ENCODE data around the gene SPDL1. TPM values are rescaled to one million over a fixed set of nuclear protein-coding genes. Genes with fewer than 3 reads are reported as not detected.

SPDL1 gene, protein sequence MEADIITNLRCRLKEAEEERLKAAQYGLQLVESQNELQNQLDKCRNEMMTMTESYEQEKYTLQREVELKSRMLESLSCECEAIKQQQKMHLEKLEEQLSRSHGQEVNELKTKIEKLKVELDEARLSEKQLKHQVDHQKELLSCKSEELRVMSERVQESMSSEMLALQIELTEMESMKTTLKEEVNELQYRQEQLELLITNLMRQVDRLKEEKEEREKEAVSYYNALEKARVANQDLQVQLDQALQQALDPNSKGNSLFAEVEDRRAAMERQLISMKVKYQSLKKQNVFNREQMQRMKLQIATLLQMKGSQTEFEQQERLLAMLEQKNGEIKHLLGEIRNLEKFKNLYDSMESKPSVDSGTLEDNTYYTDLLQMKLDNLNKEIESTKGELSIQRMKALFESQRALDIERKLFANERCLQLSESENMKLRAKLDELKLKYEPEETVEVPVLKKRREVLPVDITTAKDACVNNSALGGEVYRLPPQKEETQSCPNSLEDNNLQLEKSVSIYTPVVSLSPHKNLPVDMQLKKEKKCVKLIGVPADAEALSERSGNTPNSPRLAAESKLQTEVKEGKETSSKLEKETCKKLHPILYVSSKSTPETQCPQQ
- total RNA-seq, result 10 to 100 TPM; 37.8 to 39.8 TPM

DNA sequence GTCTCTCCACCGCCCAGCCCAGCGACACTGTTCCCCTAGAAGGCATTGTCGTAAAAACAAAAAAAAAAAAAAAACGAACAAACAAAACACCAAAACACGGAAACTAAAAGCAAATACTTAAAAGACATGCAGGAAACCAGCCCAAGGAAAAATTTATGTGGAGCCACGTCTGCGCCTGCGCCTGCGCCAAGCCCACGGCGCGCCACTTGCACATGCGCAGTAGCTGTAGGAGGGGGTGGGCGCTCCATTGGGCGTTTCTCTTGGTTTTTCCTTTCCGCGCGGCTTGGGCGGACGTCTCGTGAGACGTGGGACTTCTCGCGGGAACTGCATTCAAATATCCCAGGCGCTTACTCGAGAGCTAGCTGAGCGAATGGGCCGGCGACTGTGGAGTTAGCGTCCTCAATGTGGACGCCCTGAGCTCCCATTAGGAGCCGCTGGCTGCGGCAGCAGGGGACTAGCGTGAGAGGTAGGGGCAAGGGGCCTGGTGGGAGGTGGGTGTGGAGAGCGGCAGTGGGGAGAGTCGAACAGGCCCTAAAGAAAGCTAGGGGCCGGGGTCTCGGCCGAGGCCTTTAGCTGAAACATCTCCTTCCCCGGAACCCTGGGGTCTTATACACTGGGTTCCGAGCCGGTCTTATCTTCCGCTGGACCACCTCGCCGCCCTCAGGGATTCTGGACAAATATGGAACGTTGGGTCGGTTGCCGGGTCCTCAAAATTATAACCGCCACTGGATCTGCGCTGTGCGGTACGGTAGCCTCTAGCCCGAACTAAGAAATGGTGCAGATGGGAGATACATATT, at the start of gene SPDL1:
TSS of gene SPDL1 (plus strand) at position 350 of the 797 bp plus-strand sequence. CDS start 4,644 bp downstream, outside the sequence.
- CTCF ChIA-PET, result interaction anchor here (0.7 to 1.3 kb wide), 11 partner anchors 12 to 597 kb away, joined by 3 to 13 read pairs (median 3); partner anchors contain the start of gene DOCK2
- peak; percentile 96 for DNase-seq
- H3K27me3 Mint-ChIP-seq, result peaks cover 6% of the 10 kb centered on the region
- peak within 1 kb of the TSS; percentile 96 for H3K4me3 Mint-ChIP-seq
- H3K9me3 Mint-ChIP-seq, result no peaks in the 10 kb centered on the region
- H3K27ac Mint-ChIP-seq, result peak within 1 kb of the TSS; percentile 82
- POLR2A ChIA-PET, result interaction anchor here (0.8 to 3.8 kb wide), 14 partner anchors 8 to 690 kb away, joined by 3 to 83 read pairs (median 4); partner anchors contain the start of gene DOCK2
- H3K36me3 Mint-ChIP-seq (ENCODE audit: low read depth), result peaks cover 17% of the 10 kb centered on the region
- peaks cover 42% of the 10 kb centered on the region for H3K4me1 Mint-ChIP-seq

DNA sequence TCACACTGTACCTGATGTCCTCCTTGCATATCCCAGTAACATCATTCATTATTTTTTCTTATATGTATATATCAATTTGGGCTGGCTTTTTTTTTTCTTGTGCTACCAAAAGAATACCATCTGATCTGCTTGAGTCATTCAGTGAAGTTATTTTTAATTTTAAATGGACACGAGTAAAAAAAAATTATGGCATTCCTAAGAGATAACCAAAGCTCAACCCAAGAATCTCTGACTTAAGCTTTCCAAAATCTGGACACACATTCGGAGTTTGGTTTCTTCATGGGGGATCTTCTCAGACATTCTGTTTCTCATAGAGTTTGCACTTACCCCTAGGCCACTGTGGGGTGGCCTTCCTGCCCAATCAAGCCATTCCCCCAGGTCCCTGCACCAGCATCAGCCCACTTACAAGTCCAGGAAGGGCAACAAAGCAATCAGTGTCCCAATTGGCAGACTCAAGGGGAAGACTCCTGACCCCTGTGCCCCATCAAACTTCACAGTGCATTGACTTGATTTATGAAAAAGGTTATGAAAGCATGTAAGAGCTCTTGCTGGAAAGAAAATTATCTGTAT, 49.2 kb upstream of the SPDL1 start:
- H3K4me3 Mint-ChIP-seq, result no peak overlapping the region
- H3K27ac Mint-ChIP-seq, result no peak overlapping the region
- ChIA-PET CTCF (no interaction called here), POLR2A (no interaction called here)
- H3K27me3 Mint-ChIP-seq, result peaks cover 14% of the 10 kb centered on the region
- no peak for DNase-seq
- no peaks in the 10 kb centered on the region for H3K36me3 Mint-ChIP-seq (ENCODE audit: low read depth)
- H3K9me3 Mint-ChIP-seq, result no peaks in the 10 kb centered on the region
- H3K4me1 Mint-ChIP-seq, result no peaks in the 10 kb centered on the region

DNA sequence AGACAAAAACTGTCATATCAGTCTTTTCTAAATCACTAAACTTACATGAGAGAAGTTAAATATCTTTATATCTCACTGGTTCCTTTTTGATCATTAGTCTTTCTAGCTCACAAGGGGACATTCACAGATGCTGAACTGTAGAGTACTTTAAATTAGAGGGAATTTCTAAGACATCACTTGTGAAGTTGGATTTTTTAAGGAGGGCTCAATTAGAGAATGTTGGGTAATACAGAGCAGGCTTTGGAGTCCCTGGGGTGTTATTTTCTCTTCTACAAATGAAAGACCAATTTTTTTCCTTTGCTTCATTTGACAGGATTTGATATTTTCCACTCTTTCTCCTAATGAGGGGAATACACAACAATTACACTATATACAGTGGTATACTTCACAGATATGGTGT, 48.6 kb upstream of the SPDL1 start:
- no peak for DNase-seq
- Mint-ChIP-seq H3K4me3 (no peak overlapping the region), H3K9me3 (no peaks in the 10 kb centered on the region), H3K4me1 (no peaks in the 10 kb centered on the region), H3K27ac (no peak overlapping the region), H3K36me3 (ENCODE audit: low read depth) (no peaks in the 10 kb centered on the region), H3K27me3 (peaks cover 11% of the 10 kb centered on the region)
- POLR2A ChIA-PET, result no interaction called here
- CTCF ChIA-PET, result no interaction called here

DNA sequence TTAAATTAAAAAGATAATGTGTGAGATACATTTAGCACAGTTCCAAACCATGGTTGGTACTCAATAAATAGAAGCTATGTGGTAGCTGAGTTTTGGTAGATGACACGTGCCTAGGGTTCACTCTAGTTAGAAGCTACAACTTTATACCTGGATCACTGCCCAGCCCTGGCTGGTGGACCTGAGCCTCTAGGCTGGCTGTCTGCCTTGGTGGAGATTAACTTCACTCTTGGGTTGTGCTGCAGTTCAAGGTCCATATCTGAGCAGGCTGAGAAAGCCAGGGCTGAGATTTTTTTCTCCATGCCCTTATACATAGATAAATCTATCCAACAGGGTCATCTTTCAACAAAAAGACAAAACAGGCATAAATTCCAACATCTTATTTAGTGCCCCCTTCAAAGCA, 44.6 kb upstream of the SPDL1 start:
- no peak for DNase-seq
- H3K4me3 Mint-ChIP-seq, result no peak overlapping the region
- POLR2A ChIA-PET, result no interaction called here
- H3K27me3 Mint-ChIP-seq, result peaks cover 16% of the 10 kb centered on the region
- no peaks in the 10 kb centered on the region for H3K4me1 Mint-ChIP-seq
- H3K36me3 Mint-ChIP-seq (ENCODE audit: low read depth), result no peaks in the 10 kb centered on the region
- no peaks in the 10 kb centered on the region for H3K9me3 Mint-ChIP-seq
- no peak overlapping the region for H3K27ac Mint-ChIP-seq
- CTCF ChIA-PET, result no interaction called here

DNA sequence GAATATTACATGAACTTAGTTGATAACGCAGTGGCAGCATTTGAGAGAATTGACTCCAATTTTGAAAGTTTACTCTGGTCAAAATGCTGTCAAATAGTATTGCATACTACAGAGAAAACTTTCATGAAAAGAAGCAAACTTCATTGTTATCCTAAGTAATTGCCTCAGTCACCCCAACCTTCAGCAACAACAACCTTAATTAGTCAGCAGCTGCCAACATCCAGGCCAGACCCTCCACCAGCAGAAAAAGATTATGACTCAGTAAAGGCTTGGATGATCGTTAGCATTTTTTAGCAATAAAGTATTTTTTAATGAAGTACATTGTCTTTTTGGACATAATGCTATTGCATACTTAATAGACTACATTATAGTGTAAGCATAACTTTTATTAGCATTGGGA, 40.8 kb upstream of the SPDL1 start:
- DNase-seq, result no peak
- Mint-ChIP-seq H3K36me3 (ENCODE audit: low read depth) (no peaks in the 10 kb centered on the region), H3K4me3 (no peak overlapping the region), H3K27ac (no peak overlapping the region), H3K27me3 (peaks cover 23% of the 10 kb centered on the region), H3K4me1 (no peaks in the 10 kb centered on the region), H3K9me3 (no peaks in the 10 kb centered on the region)
- POLR2A ChIA-PET, result no interaction called here
- CTCF ChIA-PET, result no interaction called here

DNA sequence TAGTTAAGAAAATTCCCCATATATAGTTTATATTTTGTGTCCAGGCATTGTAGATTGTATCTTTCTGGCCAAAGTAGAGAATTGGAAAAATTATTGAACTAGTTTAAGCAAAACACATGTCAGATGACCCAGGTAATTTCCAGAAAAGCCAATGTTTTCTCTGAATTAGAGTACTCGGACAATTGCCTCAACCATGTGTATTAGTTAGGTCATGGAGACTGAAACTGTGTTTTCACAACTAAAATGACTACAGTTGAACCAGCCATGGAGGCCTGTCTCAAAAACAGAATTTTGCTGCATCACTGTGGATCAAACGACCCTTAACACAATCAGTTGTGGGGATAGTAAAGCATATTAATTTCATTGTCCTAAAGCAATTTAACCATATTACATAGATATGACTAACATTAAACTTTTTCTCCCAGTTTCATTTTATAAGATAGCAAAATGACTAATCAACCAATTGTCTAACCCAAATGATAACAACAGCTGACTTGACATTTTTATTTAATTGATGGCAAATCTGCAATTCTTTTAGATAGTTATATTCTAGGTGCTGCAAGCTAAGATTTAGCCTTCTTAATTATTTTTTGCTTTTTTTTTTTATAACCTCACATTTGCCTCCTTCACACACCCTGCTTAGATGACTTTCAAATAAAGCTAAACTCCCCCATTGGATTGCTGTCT, 39.2 kb upstream of the SPDL1 start:
- peaks cover 35% of the 10 kb centered on the region for H3K27me3 Mint-ChIP-seq
- no peaks in the 10 kb centered on the region for H3K4me1 Mint-ChIP-seq
- ChIA-PET CTCF (interaction anchor here (1.0 kb wide), 1 partner anchor 11 kb away, joined by 4 read pairs; no protein-coding TSS in a partner anchor), POLR2A (no interaction called here)
- H3K9me3 Mint-ChIP-seq, result no peaks in the 10 kb centered on the region
- no peak overlapping the region for H3K27ac Mint-ChIP-seq
- DNase-seq, result no peak
- no peaks in the 10 kb centered on the region for H3K36me3 Mint-ChIP-seq (ENCODE audit: low read depth)
- H3K4me3 Mint-ChIP-seq, result no peak overlapping the region

DNA sequence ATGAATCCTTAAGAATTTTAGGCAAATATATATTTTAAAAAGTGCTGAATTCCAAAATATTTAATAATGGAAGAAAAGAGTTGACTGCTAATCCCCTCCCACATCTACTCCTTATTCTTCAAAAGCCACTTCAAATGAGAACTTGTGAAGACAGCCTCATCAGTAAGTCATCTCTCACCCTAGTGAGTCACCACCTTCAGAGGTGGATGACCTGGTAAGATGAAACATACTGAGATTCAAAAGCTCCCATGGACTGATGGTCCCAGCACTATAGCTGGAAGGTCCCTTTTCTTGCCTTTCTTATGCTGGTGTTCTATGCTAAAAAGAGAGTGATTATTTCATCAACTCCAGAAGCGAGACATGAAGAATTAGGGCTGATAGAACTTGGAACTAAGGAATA, 37.8 kb upstream of the SPDL1 start:
- Mint-ChIP-seq H3K36me3 (ENCODE audit: low read depth) (no peaks in the 10 kb centered on the region), H3K9me3 (no peaks in the 10 kb centered on the region), H3K4me3 (no peak overlapping the region), H3K4me1 (no peaks in the 10 kb centered on the region), H3K27ac (no peak overlapping the region), H3K27me3 (peaks cover 45% of the 10 kb centered on the region)
- ChIA-PET POLR2A (no interaction called here), CTCF (interaction anchor here (1.0 kb wide), 1 partner anchor 10 kb away, joined by 4 read pairs; no protein-coding TSS in a partner anchor)
- DNase-seq, result no peak

DNA sequence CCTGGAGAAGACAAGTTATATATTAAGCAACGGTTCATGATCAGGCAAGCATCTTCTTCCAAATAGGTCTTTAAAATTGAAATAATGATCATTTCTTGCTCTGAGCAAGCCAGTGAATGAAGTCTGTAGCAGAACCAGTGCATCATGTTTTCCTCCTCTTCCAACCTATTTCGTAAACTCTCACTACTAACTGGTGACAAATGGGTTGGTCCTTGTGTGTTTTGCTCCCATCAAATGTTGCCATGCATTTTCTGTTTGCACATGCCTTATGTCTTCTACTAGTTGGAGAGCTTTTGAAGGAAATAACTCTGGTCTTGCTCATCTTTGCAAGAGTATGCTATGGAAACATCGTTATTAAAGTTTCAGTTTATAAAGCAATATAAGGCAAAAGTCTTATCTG, 37.2 kb upstream of the SPDL1 start:
- Mint-ChIP-seq H3K36me3 (ENCODE audit: low read depth) (no peaks in the 10 kb centered on the region), H3K9me3 (no peaks in the 10 kb centered on the region), H3K27ac (no peak overlapping the region), H3K27me3 (peaks cover 50% of the 10 kb centered on the region), H3K4me1 (no peaks in the 10 kb centered on the region), H3K4me3 (no peak overlapping the region)
- CTCF ChIA-PET, result no interaction called here
- POLR2A ChIA-PET, result no interaction called here
- no peak for DNase-seq

DNA sequence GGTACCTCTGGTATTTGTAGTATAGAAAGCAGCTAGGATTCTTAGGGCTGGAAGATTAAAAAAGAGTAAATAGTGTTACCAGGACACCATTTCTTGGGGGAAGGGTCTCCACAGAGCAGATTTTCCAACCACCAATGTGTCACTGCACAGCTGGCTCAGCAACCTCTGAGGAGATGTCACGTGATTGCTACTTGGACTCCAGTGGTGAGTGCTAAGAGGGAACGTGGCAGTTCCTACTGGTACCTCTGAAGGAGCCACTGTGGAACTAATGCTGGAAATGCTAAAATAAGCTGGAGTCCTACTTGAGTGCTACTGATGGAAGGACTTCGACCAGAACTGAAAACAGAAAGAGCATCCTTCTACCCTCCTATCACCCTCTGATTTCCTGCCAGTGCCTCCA, 36.1 kb upstream of the SPDL1 start:
- POLR2A ChIA-PET, result no interaction called here
- H3K9me3 Mint-ChIP-seq, result no peaks in the 10 kb centered on the region
- no peaks in the 10 kb centered on the region for H3K4me1 Mint-ChIP-seq
- H3K27ac Mint-ChIP-seq, result no peak overlapping the region
- CTCF ChIA-PET, result no interaction called here
- H3K27me3 Mint-ChIP-seq, result peaks cover 55% of the 10 kb centered on the region
- DNase-seq, result no peak
- no peaks in the 10 kb centered on the region for H3K36me3 Mint-ChIP-seq (ENCODE audit: low read depth)
- H3K4me3 Mint-ChIP-seq, result no peak overlapping the region

DNA sequence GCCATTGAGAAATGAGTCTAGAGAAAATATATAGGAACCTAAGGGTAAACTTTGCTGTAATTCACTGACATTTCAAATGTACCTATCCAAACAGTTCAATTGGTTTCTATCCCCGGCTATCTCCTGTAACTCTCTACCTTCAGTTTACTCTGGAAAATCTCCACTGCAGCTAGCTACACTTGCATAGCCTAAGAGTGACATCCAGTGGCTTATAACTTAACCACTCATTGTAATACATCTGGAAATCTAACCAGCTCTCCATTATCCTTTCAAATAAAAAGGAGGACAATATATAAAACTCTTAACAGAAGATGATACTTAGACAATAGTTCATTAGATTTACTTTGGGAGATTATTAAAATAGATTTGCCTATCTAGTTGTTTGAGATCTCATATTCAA, 35.3 kb upstream of the SPDL1 start:
- DNase-seq, result no peak
- ChIA-PET CTCF (no interaction called here), POLR2A (no interaction called here)
- Mint-ChIP-seq H3K27me3 (peaks cover 60% of the 10 kb centered on the region), H3K4me1 (no peaks in the 10 kb centered on the region), H3K9me3 (no peaks in the 10 kb centered on the region), H3K4me3 (no peak overlapping the region), H3K27ac (no peak overlapping the region), H3K36me3 (ENCODE audit: low read depth) (no peaks in the 10 kb centered on the region)

DNA sequence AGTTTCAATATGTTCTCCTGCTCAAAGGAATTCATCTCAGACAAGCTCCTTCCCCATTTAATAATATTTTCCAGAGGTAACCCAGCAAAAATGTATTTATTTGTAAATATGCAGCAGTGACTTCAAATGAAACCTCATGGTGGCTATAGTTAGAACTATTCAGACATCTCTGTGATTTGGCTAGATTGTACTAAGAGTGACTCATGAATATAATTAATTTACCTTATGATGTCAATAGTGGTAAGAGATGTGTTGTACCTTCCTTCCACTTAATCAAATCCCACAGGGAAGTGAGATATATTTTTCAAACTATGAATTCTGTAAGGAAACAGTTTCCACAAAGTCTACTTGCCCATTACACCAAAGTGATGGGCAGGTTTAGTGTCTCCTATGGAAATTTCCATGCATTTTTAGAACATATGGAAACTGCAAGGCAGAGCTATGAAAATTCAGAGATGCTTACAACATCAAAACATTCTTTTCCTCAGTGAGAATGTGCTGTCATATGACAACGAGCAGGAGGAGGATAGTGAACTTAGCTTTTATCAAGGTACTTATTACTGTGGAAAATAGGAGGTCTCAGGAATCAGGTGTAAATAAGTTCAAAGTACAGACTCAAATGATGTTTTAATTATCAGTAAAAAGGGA, 34.0 kb upstream of the SPDL1 start:
- Mint-ChIP-seq H3K4me3 (no peak overlapping the region), H3K27ac (no peak overlapping the region), H3K4me1 (no peaks in the 10 kb centered on the region), H3K27me3 (peaks cover 62% of the 10 kb centered on the region), H3K9me3 (no peaks in the 10 kb centered on the region), H3K36me3 (ENCODE audit: low read depth) (no peaks in the 10 kb centered on the region)
- no peak for DNase-seq
- ChIA-PET CTCF (no interaction called here), POLR2A (no interaction called here)

DNA sequence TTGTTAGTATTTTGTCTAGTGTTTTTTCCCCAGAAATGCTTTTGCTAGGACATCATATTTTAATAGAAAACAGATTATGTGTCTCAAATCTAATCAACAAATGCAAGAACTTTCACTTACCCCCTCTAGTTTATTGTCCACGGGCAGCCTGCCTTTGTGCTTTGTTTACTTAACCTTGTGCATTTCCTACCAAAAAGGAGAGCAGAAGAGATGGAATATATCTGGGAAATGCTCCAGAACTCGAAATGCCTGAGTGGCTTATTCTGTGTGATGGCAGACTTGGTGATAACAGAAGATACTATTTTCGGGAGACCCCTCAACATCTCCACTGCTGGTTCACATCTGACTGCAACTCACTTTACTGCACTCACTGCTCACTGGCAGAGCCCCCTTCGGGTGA, 33.3 kb upstream of the SPDL1 start:
- Mint-ChIP-seq H3K4me3 (no peak overlapping the region), H3K9me3 (no peaks in the 10 kb centered on the region), H3K27me3 (peaks cover 59% of the 10 kb centered on the region), H3K4me1 (no peaks in the 10 kb centered on the region), H3K36me3 (ENCODE audit: low read depth) (no peaks in the 10 kb centered on the region), H3K27ac (no peak overlapping the region)
- DNase-seq, result no peak
- POLR2A ChIA-PET, result no interaction called here
- CTCF ChIA-PET, result no interaction called here

All from activated CD4-positive, alpha-beta memory T cell treated with anti-CD3 and anti-CD28 coated beads, Interleukin-2, amount 10 ng/mL, durations not matched to agents 7 days and 5 days (primary cell).